Activated T-helper 1 cell treated with anti-CD3 and anti-CD28 coated beads, Interleukin-2, amount 50 U/mL, for 16 hours (primary cell): ENCODE results near the gene NGEF.

Experiments
- DNase-seq, 2 donors: peaks; one replicate each; pipeline ENCODE4 v3.0.0-alpha.2; 2020; ENCODE audit warnings: low read depth in 1 of 2, low spot score in 1 of 2

Gene NGEF

GRCh38 chr2:232900811-232901735, 112.0 kb downstream of the NGEF start:
- DNase-seq = no peak

GRCh38 chr2:232898592-232899543, 114.2 kb downstream of the NGEF start:
- no peak for DNase-seq

GRCh38 chr2:232897598-232898408, 115.3 kb downstream of the NGEF start:
- DNase-seq = no peak

- no peak for DNase-seq
Observed at GRCh38 chr2:232896720-232897597, 116.1 kb downstream of the NGEF start.

GRCh38 chr2:232896111-232896510, 116.9 kb downstream of the NGEF start:
- DNase-seq = no peak

GRCh38 chr2:232894746-232895145, 118.3 kb downstream of the NGEF start:
- no peak for DNase-seq

GRCh38 chr2:232894251-232894650, 118.8 kb downstream of the NGEF start:
- DNase-seq = no peak

- peak in 1 of 2 donors; percentile 0 for DNase-seq
Observed at GRCh38 chr2:232893834-232894233, 119.2 kb downstream of the NGEF start.

- no peak for DNase-seq
Observed at GRCh38 chr2:232892843-232893242, 120.2 kb downstream of the NGEF start.

- DNase-seq = peak in 1 of 2 donors; percentile 2
Observed at GRCh38 chr2:232892221-232892620, 120.8 kb downstream of the NGEF start.

GRCh38 chr2:232891621-232892071, 121.4 kb downstream of the NGEF start:
- DNase-seq = no peak

- peak in 1 of 2 donors; percentile 0 for DNase-seq
Observed at GRCh38 chr2:232890896-232891601, 122.0 kb downstream of the NGEF start.

- no peak for DNase-seq
Observed at GRCh38 chr2:232890536-232890895, 122.5 kb downstream of the NGEF start.

GRCh38 chr2:232889876-232890401, 123.1 kb downstream of the NGEF start:
- DNase-seq = no peak

- DNase-seq = no peak
Observed at GRCh38 chr2:232888839-232889529, 124.1 kb downstream of the NGEF start.

- DNase-seq = peak in 1 of 2 donors; percentile 1
Observed at GRCh38 chr2:232888099-232888836, 124.8 kb downstream of the NGEF start.

- no peak for DNase-seq
Observed at GRCh38 chr2:232887171-232887850, 125.7 kb downstream of the NGEF start.
